HepG2 (cell line): ENCODE data around the gene WDR62. TPM values are rescaled to one million over a fixed set of nuclear protein-coding genes. Genes with fewer than 3 reads are reported as not detected.
A peak's percentile ranks its signal among the peaks of the same experiment; 100 is the strongest.

Experiments used
- DMAP1 ChIP-seq: IDR thresholded peaks from 2 replicates; pipeline ENCODE4 v1.6.1; 2016
- GABPA ChIP-seq, 2 experiments: IDR thresholded peaks; 2 replicates each; pipeline ENCODE4 v1.6.1; 2011 to 2016; ENCODE audit warnings: low read depth in 2 of 2, low read length in 1 of 2, missing biosample characterization in 1 of 2, missing genetic modification characterization in 1 of 2
- GATA4 ChIP-seq: sonication (generic); IDR thresholded peaks from 2 replicates; pipeline ENCODE4 v1.6.1; 2016; ENCODE audit warnings: antibody characterized with exemption, low read depth, borderline replicate concordance
- HOXA9 ChIP-seq: sonication (generic); formaldehyde crosslinking; IDR thresholded peaks from 2 replicates; pipeline ENCODE4 v1.8.1; 2022; ENCODE audit warnings: missing genetic modification reagents, mild to moderate bottlenecking, moderate library complexity, borderline replicate concordance
- KDM5A ChIP-seq: fragments of 200-600 bp; sonication (generic); IDR thresholded peaks from 2 replicates; pipeline ENCODE4 v1.7.0; 2018; ENCODE audit warnings: antibody characterized with exemption, mild to moderate bottlenecking, low read length, borderline replicate concordance
- KDM6A ChIP-seq: IDR thresholded peaks from 2 replicates; pipeline ENCODE4 v1.6.1; 2016; ENCODE audit warnings: low read depth
- MATR3 ChIP-seq: sonication (generic); formaldehyde crosslinking; IDR thresholded peaks from 2 replicates; pipeline ENCODE4 v1.4.0; 2020; ENCODE audit warnings: missing genetic modification reagents
- NFE2L1 ChIP-seq: sonication (generic); formaldehyde crosslinking; IDR thresholded peaks from 2 replicates; pipeline ENCODE4 v1.4.0; 2020; ENCODE audit warnings: missing genetic modification reagents, mild to moderate bottlenecking, borderline replicate concordance
- PAF1 ChIP-seq: IDR thresholded peaks from 2 replicates; pipeline ENCODE4 v1.6.1; 2016; ENCODE audit warnings: missing genetic modification reagents, missing compliant biosample characterization
- RFXANK ChIP-seq: IDR thresholded peaks from 2 replicates; pipeline ENCODE4 v1.6.1; 2016
- SETDB1 ChIP-seq: sonication (generic); formaldehyde crosslinking; IDR thresholded peaks from 2 replicates; pipeline ENCODE4 v1.5.1; 2020; ENCODE audit warnings: missing genetic modification reagents, mild to moderate bottlenecking, borderline replicate concordance
- SNAPC2 ChIP-seq: sonication (generic); formaldehyde crosslinking; IDR thresholded peaks from 2 replicates; pipeline ENCODE4 v1.8.1; 2022; ENCODE audit warnings: mild to moderate bottlenecking, missing genetic modification reagents
- THAP11 ChIP-seq: IDR thresholded peaks from 2 replicates; pipeline ENCODE4 v1.6.1; 2016; ENCODE audit warnings: missing biosample characterization, missing genetic modification reagents
- YEATS2 ChIP-seq: sonication (generic); formaldehyde crosslinking; IDR thresholded peaks from 2 replicates; pipeline ENCODE4 v1.4.0; 2020; ENCODE audit warnings: missing genetic modification reagents, borderline replicate concordance
- ZNF546 ChIP-seq: sonication (generic); formaldehyde crosslinking; conservative IDR thresholded peaks from 2 replicates; pipeline ENCODE4 v1.8.1; 2023; ENCODE audit warnings: mild to moderate bottlenecking, missing genetic modification reagents
- ZNF577 ChIP-seq: sonication (generic); formaldehyde crosslinking; IDR thresholded peaks from 2 replicates; pipeline ENCODE4 v1.4.0; 2020; ENCODE audit warnings: mild to moderate bottlenecking, low read depth, missing genetic modification reagents, borderline replicate concordance
- ZNF703 ChIP-seq: sonication (generic); formaldehyde crosslinking; IDR thresholded peaks from 2 replicates; pipeline ENCODE4 v1.5.1; 2020; ENCODE audit warnings: missing genetic modification reagents, mild to moderate bottlenecking, moderate library complexity, borderline replicate concordance
- ZNF724P ChIP-seq: sonication (generic); formaldehyde crosslinking; IDR thresholded peaks from 2 replicates; pipeline ENCODE4 v1.8.0; 2022; ENCODE audit warnings: missing genetic modification reagents, borderline replicate concordance
- ZNF788 ChIP-seq: sonication (generic); formaldehyde crosslinking; IDR thresholded peaks from 2 replicates; pipeline ENCODE4 v1.5.0; 2020; ENCODE audit warnings: mild to moderate bottlenecking, missing genetic modification reagents, borderline replicate concordance
- polyA plus RNA-seq, 8 experiments: library from polyadenylated mRNA; depleted of rRNA in 3 of 8; stranded (reverse) in 7 of 8; unstranded in 1 of 8; fragments of >200 nt; fragmentation: Illumina TruSeq in 4 of 8; extraction: Trizol in 4 of 8; gene quantifications; 2 replicates each; pipeline versions ENCODE4 v1.2.1 to v1.2.3, GENCODE V29; 2011 to 2016; ENCODE audit warnings: low read depth in 4 of 8, missing spikeins in 1 of 8, mixed read lengths in 1 of 8; ENCODE audit not compliant: insufficient read depth in 1 of 8
- total RNA-seq, 5 experiments: library from RNA; depleted of rRNA; stranded (reverse); fragments of >200 nt; fragmentation: Illumina TruSeq; extraction: Trizol; gene quantifications; 2 replicates each; pipeline ENCODE4 v1.2.3, GENCODE V29; 2016; ENCODE audit warnings: low read depth in 1 of 5
- TF ChIP-seq, protein P1 (sequence below): sonication (generic); formaldehyde crosslinking; IDR thresholded peaks from 2 replicates; pipeline ENCODE4 v1.4.0; 2020; ENCODE audit warnings: missing genetic modification reagents, borderline replicate concordance
- TF ChIP-seq, protein P2 (sequence below): sonication (generic); formaldehyde crosslinking; IDR thresholded peaks from 2 replicates; pipeline ENCODE4 v1.4.0; 2020; ENCODE audit warnings: missing genetic modification reagents
- TF ChIP-seq, protein P3 (sequence below): sonication (generic); IDR thresholded peaks from 2 replicates; pipeline ENCODE4 v1.6.1; 2016; ENCODE audit warnings: low read depth, borderline replicate concordance
- TF ChIP-seq, protein P4 (sequence below): sonication (generic); formaldehyde crosslinking; IDR thresholded peaks from 2 replicates; pipeline ENCODE4 v1.4.0; 2020; ENCODE audit warnings: missing genetic modification reagents

The WDR62 gene
- total and polyA plus RNA-seq, 2 of the 13 experiments (the other 11 are each of a cell fraction or from before 2014, with no cell fraction given) = 5.8 to 12.5 TPM

DNA sequence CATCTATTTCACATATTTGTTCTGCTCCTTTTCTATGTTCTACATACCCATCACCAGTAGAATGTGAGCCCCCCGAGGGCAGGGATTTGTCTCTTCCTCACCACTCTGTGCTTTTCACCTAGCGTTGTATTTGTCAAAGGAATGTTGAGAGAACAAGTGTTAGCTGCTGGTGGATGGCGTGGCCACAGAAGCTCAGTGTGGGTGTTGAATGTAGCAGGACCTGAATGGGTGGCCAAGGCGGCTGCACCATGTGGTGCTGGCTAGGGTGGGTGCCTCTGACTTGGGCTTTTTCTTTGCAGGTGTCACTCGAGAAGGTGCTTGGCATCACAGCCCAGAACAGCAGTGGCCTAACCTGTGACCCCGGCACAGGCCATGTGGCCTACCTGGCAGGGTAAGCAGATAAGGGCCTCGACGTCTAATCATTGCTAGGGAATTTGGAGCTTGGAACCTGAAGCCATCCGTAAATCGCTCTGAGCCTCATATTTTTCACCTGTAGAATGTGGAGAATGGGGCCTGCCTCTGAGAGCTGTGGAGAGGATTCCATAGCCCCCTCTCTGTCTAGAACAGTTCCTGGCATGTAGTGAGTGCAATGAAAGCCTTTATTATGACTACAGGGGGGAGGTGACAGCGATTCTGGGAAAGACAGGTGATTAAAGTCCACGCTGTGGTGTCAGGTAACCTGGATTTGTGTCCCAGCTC, 3.9 kb downstream of the WDR62 start (continued):
- TF ChIP-seq, protein P1, sequence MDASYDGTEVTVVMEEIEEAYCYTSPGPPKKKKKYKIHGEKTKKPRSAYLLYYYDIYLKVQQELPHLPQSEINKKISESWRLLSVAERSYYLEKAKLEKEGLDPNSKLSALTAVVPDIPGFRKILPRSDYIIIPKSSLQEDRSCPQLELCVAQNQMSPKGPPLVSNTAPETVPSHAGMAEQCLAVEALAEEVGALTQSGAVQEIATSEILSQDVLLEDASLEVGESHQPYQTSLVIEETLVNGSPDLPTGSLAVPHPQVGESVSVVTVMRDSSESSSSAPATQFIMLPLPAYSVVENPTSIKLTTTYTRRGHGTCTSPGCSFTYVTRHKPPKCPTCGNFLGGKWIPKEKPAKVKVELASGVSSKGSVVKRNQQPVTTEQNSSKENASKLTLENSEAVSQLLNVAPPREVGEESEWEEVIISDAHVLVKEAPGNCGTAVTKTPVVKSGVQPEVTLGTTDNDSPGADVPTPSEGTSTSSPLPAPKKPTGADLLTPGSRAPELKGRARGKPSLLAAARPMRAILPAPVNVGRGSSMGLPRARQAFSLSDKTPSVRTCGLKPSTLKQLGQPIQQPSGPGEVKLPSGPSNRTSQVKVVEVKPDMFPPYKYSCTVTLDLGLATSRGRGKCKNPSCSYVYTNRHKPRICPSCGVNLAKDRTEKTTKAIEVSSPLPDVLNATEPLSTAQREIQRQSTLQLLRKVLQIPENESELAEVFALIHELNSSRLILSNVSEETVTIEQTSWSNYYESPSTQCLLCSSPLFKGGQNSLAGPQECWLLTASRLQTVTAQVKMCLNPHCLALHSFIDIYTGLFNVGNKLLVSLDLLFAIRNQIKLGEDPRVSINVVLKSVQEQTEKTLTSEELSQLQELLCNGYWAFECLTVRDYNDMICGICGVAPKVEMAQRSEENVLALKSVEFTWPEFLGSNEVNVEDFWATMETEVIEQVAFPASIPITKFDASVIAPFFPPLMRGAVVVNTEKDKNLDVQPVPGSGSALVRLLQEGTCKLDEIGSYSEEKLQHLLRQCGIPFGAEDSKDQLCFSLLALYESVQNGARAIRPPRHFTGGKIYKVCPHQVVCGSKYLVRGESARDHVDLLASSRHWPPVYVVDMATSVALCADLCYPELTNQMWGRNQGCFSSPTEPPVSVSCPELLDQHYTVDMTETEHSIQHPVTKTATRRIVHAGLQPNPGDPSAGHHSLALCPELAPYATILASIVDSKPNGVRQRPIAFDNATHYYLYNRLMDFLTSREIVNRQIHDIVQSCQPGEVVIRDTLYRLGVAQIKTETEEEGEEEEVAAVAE (CRISPR knock-in tag) = no peak; the same call in 1 of the 2 replicates
- TF ChIP-seq KDM6A (CRISPR knock-in tag) (peak; percentile 72; the same call in 1 of the 2 replicates), RFXANK (CRISPR knock-in tag) (no peak), YEATS2 (CRISPR knock-in tag) (peak; percentile 38; the same call in 1 of the 2 replicates), PAF1 (no peak), DMAP1 (CRISPR knock-in tag) (peak; percentile 31; the same call in 1 of the 2 replicates), GATA4 (no peak; the same call in 1 of the 2 replicates), SETDB1 (CRISPR knock-in tag) (no peak), GABPA (IDR thresholded peaks at IDR 0.05; ENCODE audit: low read depth, low read length) (no peak), GABPA (CRISPR knock-in tag; IDR thresholded peaks at IDR 0.05; ENCODE audit: low read depth) (no peak), ZNF724P (0 out of 2 replicates have a peak, but pooled peaks have one; percentile 48), ZNF577 (CRISPR knock-in tag) (no peak), ZNF546 (no peak), SNAPC2 (CRISPR knock-in tag) (no peak), MATR3 (CRISPR knock-in tag) (no peak), NFE2L1 (CRISPR knock-in tag) (no peak), KDM5A (no peak), THAP11 (CRISPR knock-in tag) (peak; percentile 48), ZNF788 (CRISPR knock-in tag) (peak; percentile 42; the same call in 1 of the 2 replicates), ZNF703 (CRISPR knock-in tag) (no peak), HOXA9 (CRISPR knock-in tag) (no peak)
- TF ChIP-seq, protein P2, sequence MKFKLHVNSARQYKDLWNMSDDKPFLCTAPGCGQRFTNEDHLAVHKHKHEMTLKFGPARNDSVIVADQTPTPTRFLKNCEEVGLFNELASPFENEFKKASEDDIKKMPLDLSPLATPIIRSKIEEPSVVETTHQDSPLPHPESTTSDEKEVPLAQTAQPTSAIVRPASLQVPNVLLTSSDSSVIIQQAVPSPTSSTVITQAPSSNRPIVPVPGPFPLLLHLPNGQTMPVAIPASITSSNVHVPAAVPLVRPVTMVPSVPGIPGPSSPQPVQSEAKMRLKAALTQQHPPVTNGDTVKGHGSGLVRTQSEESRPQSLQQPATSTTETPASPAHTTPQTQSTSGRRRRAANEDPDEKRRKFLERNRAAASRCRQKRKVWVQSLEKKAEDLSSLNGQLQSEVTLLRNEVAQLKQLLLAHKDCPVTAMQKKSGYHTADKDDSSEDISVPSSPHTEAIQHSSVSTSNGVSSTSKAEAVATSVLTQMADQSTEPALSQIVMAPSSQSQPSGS (CRISPR knock-in tag) = no peak
- TF ChIP-seq, protein P3, sequence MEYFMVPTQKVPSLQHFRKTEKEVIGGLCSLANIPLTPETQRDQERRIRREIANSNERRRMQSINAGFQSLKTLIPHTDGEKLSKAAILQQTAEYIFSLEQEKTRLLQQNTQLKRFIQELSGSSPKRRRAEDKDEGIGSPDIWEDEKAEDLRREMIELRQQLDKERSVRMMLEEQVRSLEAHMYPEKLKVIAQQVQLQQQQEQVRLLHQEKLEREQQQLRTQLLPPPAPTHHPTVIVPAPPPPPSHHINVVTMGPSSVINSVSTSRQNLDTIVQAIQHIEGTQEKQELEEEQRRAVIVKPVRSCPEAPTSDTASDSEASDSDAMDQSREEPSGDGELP = peak; percentile 61; the same call in 1 of the 2 replicates
- TF ChIP-seq, protein P4, sequence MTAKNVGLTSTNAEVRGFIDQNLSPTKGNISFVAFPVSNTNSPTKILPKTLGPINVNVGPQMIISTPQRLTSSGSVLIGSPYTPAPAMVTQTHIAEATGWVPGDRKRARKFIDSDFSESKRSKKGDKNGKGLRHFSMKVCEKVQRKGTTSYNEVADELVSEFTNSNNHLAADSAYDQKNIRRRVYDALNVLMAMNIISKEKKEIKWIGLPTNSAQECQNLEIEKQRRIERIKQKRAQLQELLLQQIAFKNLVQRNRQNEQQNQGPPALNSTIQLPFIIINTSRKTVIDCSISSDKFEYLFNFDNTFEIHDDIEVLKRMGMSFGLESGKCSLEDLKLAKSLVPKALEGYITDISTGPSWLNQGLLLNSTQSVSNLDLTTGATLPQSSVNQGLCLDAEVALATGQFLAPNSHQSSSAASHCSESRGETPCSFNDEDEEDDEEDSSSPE (CRISPR knock-in tag) = no peak
